SK-N-SH (cell line): Measurements from ENCODE around the gene TNFAIP8L3. TPM values are rescaled to one million over a fixed set of nuclear protein-coding genes. Genes with fewer than 3 reads are reported as not detected.

Experiments
- CTCF ChIA-PET: fragments of 300-600, 350-600 bp; formaldehyde crosslinking; extraction: SDS; loops from one replicate; lab custom pipeline; 2021; lab: Yijun Ruan, JAX
- POLR2A ChIA-PET: fragments of 350-600 bp; sonication (Branson Sonifier 250); formaldehyde crosslinking; extraction: SDS; loops from one replicate; lab custom pipeline; 2020; ENCODE audit warnings: antibody characterized with exemption, inconsistent platforms; lab: Yijun Ruan, JAX
- DNase-seq: peaks from one replicate; pipeline ENCODE4 v3.0.0; 2012
- H2AFZ ChIP-seq: fragments of 200-600 bp; sonication (generic); 2 replicates; pipeline ENCODE4 v1.8.1; 2016; ENCODE audit warnings: antibody characterized with exemption, mild to moderate bottlenecking, low read depth
- H3F3A ChIP-seq: fragments of 200-600 bp; sonication (generic); replicated peaks from 2 replicates; pipeline ENCODE3; 2016; ENCODE audit warnings: antibody characterized with exemption, mild to moderate bottlenecking; ENCODE audit not compliant: insufficient read depth
- H3K27ac ChIP-seq, 2 experiments: fragments of 200-500 bp in 1 of 2; fragments of 200-600 bp in 1 of 2; sonication (Bioruptor generic) in 1 of 2; sonication (generic), shearing (Covaris generic) in 1 of 2; 2 replicates each; pipeline versions ENCODE4 v1.5.1 to v1.6.1; 2014 to 2016; ENCODE audit warnings: low read depth in 2 of 2, inconsistent platforms in 1 of 2, low read length in 1 of 2, mild to moderate bottlenecking in 1 of 2, mixed read lengths in 1 of 2
- H3K27me3 ChIP-seq: fragments of 200-600 bp; sonication (generic), shearing (Covaris generic); 2 replicates; pipeline ENCODE4 v1.6.1; 2016; ENCODE audit warnings: mixed run types; ENCODE audit not compliant: insufficient read depth
- H3K36me3 ChIP-seq, 2 experiments: fragments of 200-500 bp in 1 of 2; fragments of 200-600 bp in 1 of 2; sonication (Bioruptor generic) in 1 of 2; sonication (generic) in 1 of 2; replicated peaks in 1 of 2; 2 replicates each; pipeline versions ENCODE3 to v1.5.1; 2014 to 2016; ENCODE audit warnings: low read length in 1 of 2, mild to moderate bottlenecking in 1 of 2; ENCODE audit not compliant: insufficient read depth in 2 of 2, control insufficient read depth in 1 of 2
- H3K4me1 ChIP-seq, 2 experiments: fragments of 200-500 bp in 1 of 2; fragments of 200-600 bp in 1 of 2; sonication (Bioruptor generic) in 1 of 2; sonication (generic), shearing (Covaris generic) in 1 of 2; 2 replicates each; pipeline versions ENCODE4 v1.5.1 to v1.6.1; 2014 to 2016; ENCODE audit warnings: low read depth in 1 of 2, low read length in 1 of 2, mixed run types in 1 of 2; ENCODE audit not compliant: insufficient read depth in 2 of 2, control insufficient read depth in 1 of 2
- H3K4me2 ChIP-seq: fragments of 200-600 bp; sonication (generic), shearing (Covaris generic); 2 replicates; pipeline ENCODE4 v1.6.1; 2017; ENCODE audit warnings: mixed run types
- H3K4me3 ChIP-seq, 2 experiments: fragments of 200-500 bp in 1 of 2; fragments of 200-600 bp in 1 of 2; sonication (Bioruptor generic) in 1 of 2; sonication (generic), shearing (Covaris generic) in 1 of 2; 2 replicates each; pipeline versions ENCODE4 v1.5.1 to v1.8.1; 2014 to 2016; ENCODE audit warnings: low read depth in 2 of 2, inconsistent platforms in 1 of 2, low read length in 1 of 2, mild to moderate bottlenecking in 1 of 2, mixed read lengths in 1 of 2, moderate library complexity in 1 of 2
- H3K79me2 ChIP-seq: fragments of 200-600 bp; sonication (generic); 2 replicates; pipeline ENCODE4 v1.8.1; 2017; ENCODE audit warnings: mild to moderate bottlenecking; ENCODE audit not compliant: insufficient read depth
- H3K9ac ChIP-seq: fragments of 200-600 bp; sonication (generic); 2 replicates; pipeline ENCODE4 v1.6.1; 2017; ENCODE audit warnings: mixed run types
- H3K9me2 ChIP-seq: fragments of 200-600 bp; sonication (generic); 2 replicates; pipeline ENCODE4 v1.6.1; 2017; ENCODE audit warnings: mixed run types
- H3K9me3 ChIP-seq: fragments of 200-600 bp; sonication (generic); 2 replicates; pipeline ENCODE4 v1.6.1; 2017; ENCODE audit warnings: mixed run types, mild to moderate bottlenecking, moderate library complexity
- H4K20me1 ChIP-seq: fragments of 200-600 bp; sonication (generic); 2 replicates; pipeline ENCODE4 v1.6.1; 2017; ENCODE audit warnings: mild to moderate bottlenecking, mixed run types; ENCODE audit not compliant: insufficient read depth
- CHD2 ChIP-seq: fragments of 150-350 bp; IDR thresholded peaks from 2 replicates; pipeline ENCODE4 v1.6.1; 2018; ENCODE audit warnings: low read length; ENCODE audit not compliant: partially characterized antibody
- EP300 ChIP-seq, 2 experiments: IDR thresholded peaks; 2 replicates each; pipeline versions ENCODE4 v1.4.0 to v1.6.1; 2012; ENCODE audit warnings: borderline replicate concordance in 1 of 2, low read depth in 1 of 2, low read length in 1 of 2
- EZH2phosphoT487 ChIP-seq: fragments of 200-600 bp; sonication (generic); IDR thresholded peaks from 2 replicates; pipeline ENCODE4 v1.6.1; 2017; ENCODE audit warnings: low read depth, mixed run types, mild to moderate bottlenecking, antibody characterized with exemption, moderate library complexity, borderline replicate concordance
- FOXJ3 ChIP-seq: sonication (generic); formaldehyde crosslinking; IDR thresholded peaks from 2 replicates; pipeline ENCODE4 v1.5.1; 2020; ENCODE audit warnings: mild to moderate bottlenecking, missing genetic modification reagents
- FOXM1 ChIP-seq: IDR thresholded peaks from 2 replicates; pipeline ENCODE4 v1.4.0; 2012; ENCODE audit warnings: low read depth, mild to moderate bottlenecking
- GABPA ChIP-seq: IDR thresholded peaks from 2 replicates; pipeline ENCODE4 v1.4.0; 2012; ENCODE audit warnings: low read depth, mild to moderate bottlenecking
- NFIC ChIP-seq: IDR thresholded peaks from 2 replicates; pipeline ENCODE4 v1.4.0; 2012; ENCODE audit warnings: borderline replicate concordance
- NRF1 ChIP-seq: IDR thresholded peaks from 2 replicates; pipeline ENCODE4 v1.6.1; 2012; ENCODE audit warnings: low read depth, mild to moderate bottlenecking, low read length
- PBX3 ChIP-seq: IDR thresholded peaks from 2 replicates; pipeline ENCODE4; 2012
- RAD21 ChIP-seq: IDR thresholded peaks from 2 replicates; pipeline ENCODE4 v1.6.1; 2012; ENCODE audit warnings: mild to moderate bottlenecking, low read length
- RCOR1 ChIP-seq: fragments of 150-350 bp; IDR thresholded peaks from 2 replicates; pipeline ENCODE4 v1.6.1; 2017; ENCODE audit warnings: antibody characterized with exemption, low read length
- RFX5 ChIP-seq: IDR thresholded peaks from 2 replicates; pipeline ENCODE4 v1.6.1; 2012; ENCODE audit warnings: mild to moderate bottlenecking, improper control_type of control experiment, low read length
- SIN3A ChIP-seq: IDR thresholded peaks from 2 replicates; pipeline ENCODE4 v1.6.1; 2012; ENCODE audit warnings: low read depth, mild to moderate bottlenecking, low read length, moderate library complexity, borderline replicate concordance
- TCF12 ChIP-seq: IDR thresholded peaks from 2 replicates; pipeline ENCODE4 v1.4.0; 2012
- USF1 ChIP-seq: IDR thresholded peaks from 2 replicates; pipeline ENCODE4 v1.4.0; 2012; ENCODE audit warnings: low read depth, borderline replicate concordance
- USF2 ChIP-seq: fragments of 150-350 bp; IDR thresholded peaks from 2 replicates; pipeline ENCODE4 v1.6.1; 2017; ENCODE audit warnings: antibody characterized with exemption, low read length, low read depth, borderline replicate concordance
- YY1 ChIP-seq: IDR thresholded peaks from 2 replicates; pipeline ENCODE4 v1.4.0; 2012; ENCODE audit warnings: low read depth, mild to moderate bottlenecking
- WGBS: methylation state at CpG from one replicate; pipeline ENCODE4 v1.1.6; 2017; ENCODE audit warnings: low lambda C conversion rate; 5-methylcytosine and 5-hydroxymethylcytosine counted together
- polyA plus RNA-seq, 3 experiments: library from polyadenylated mRNA; depleted of rRNA; stranded (reverse); fragments of >200 nt; gene quantifications; 2 replicates each; pipeline ENCODE4 v1.2.3, GENCODE V29; 2012
- TF ChIP-seq, protein P1 (sequence below): IDR thresholded peaks from 2 replicates; pipeline ENCODE4 v1.6.1; 2012; ENCODE audit warnings: mild to moderate bottlenecking, low read depth, low read length, moderate library complexity

TNFAIP8L3 gene
- polyA plus RNA-seq, 1 of the 3 experiments (the other 2 are of a cell fraction) = 0.08 TPM

- Histone ChIP-seq H2AFZ (no peak overlapping the region), H3K27ac (no peak overlapping the region), H3F3A (no peaks in the 10 kb centered on the region), H3K4me1 (peaks cover 0 to 7% of the 10 kb centered on the region in 2 experiments; a peak in 1 of 4 replicates), H3K36me3 (no peaks in the 10 kb centered on the region), H3K27me3 (no peaks in the 10 kb centered on the region), H3K9me2 (no peaks in the 10 kb centered on the region), H3K4me3 (no peak overlapping the region), H3K9ac (no peak overlapping the region), H3K4me2 (no peak overlapping the region), H3K79me2 (no peaks in the 10 kb centered on the region), H3K9me3 (no peaks in the 10 kb centered on the region), H4K20me1 (no peaks in the 10 kb centered on the region)
- DNase-seq = no peak
- CTCF ChIA-PET = interaction anchor here (0.6 to 1.0 kb wide), 2 partner anchors 21 to 581 kb away, joined by 3 read pairs; no protein-coding TSS in a partner anchor
- TF ChIP-seq PBX3 (no peak), EP300 (IDR thresholded peaks at IDR 0.05; ENCODE audit: borderline replicate concordance in 1 of 2, low read depth in 1 of 2, low read length in 1 of 2) (no peak), FOXM1 (no peak), RCOR1 (no peak), CHD2 (no peak), SIN3A (no peak), RFX5 (no peak), RAD21 (no peak), USF1 (no peak), EZH2phosphoT487 (no peak), NRF1 (no peak), USF2 (no peak), GABPA (no peak), YY1 (no peak), TCF12 (no peak), FOXJ3 (CRISPR knock-in tag) (no peak), NFIC (no peak)
- TF ChIP-seq, protein P1, sequence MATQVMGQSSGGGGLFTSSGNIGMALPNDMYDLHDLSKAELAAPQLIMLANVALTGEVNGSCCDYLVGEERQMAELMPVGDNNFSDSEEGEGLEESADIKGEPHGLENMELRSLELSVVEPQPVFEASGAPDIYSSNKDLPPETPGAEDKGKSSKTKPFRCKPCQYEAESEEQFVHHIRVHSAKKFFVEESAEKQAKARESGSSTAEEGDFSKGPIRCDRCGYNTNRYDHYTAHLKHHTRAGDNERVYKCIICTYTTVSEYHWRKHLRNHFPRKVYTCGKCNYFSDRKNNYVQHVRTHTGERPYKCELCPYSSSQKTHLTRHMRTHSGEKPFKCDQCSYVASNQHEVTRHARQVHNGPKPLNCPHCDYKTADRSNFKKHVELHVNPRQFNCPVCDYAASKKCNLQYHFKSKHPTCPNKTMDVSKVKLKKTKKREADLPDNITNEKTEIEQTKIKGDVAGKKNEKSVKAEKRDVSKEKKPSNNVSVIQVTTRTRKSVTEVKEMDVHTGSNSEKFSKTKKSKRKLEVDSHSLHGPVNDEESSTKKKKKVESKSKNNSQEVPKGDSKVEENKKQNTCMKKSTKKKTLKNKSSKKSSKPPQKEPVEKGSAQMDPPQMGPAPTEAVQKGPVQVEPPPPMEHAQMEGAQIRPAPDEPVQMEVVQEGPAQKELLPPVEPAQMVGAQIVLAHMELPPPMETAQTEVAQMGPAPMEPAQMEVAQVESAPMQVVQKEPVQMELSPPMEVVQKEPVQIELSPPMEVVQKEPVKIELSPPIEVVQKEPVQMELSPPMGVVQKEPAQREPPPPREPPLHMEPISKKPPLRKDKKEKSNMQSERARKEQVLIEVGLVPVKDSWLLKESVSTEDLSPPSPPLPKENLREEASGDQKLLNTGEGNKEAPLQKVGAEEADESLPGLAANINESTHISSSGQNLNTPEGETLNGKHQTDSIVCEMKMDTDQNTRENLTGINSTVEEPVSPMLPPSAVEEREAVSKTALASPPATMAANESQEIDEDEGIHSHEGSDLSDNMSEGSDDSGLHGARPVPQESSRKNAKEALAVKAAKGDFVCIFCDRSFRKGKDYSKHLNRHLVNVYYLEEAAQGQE = no peak
- POLR2A ChIA-PET = no interaction called here
- 92% methylated on average over 1 of the region's 1 CpG for WGBS
These were observed 17.4 kb upstream of the TNFAIP8L3 start for GRCh38 chr15:51112078-51112477.
